HUES48 (cell line): Measurements from ENCODE around the gene C10orf71.

Source experiments
- H3K27ac ChIP-seq: one replicate; pipeline ENCODE4 v1.7.0; 2013; ENCODE audit warnings: low read depth, low read length, inconsistent platforms
- H3K27me3 ChIP-seq: 2 replicates; pipeline ENCODE4 v1.6.1; 2013; ENCODE audit warnings: mild to moderate bottlenecking, low read length; ENCODE audit not compliant: control insufficient read depth, insufficient read depth
- H3K36me3 ChIP-seq: 2 replicates; pipeline ENCODE4 v1.6.1; 2013; ENCODE audit warnings: low read length; ENCODE audit not compliant: control insufficient read depth, insufficient read depth
- H3K4me1 ChIP-seq: 2 replicates; pipeline ENCODE4 v1.6.1; 2013; ENCODE audit warnings: mild to moderate bottlenecking, low read length; ENCODE audit not compliant: control insufficient read depth, insufficient read depth
- H3K4me3 ChIP-seq: 2 replicates; pipeline ENCODE4 v1.5.1; 2013; ENCODE audit warnings: mild to moderate bottlenecking, low read depth, low read length
- H3K9ac ChIP-seq: 2 replicates; pipeline ENCODE4 v1.6.1; 2013; ENCODE audit warnings: mild to moderate bottlenecking, low read depth, low read length, moderate library complexity
- H3K9me3 ChIP-seq: 2 replicates; pipeline ENCODE4 v1.6.1; 2013; ENCODE audit warnings: low read length; ENCODE audit not compliant: control insufficient read depth, insufficient read depth

Gene C10orf71

GRCh38 chr10:49258350-49258683 is 40.7 kb upstream of the C10orf71 start:
- H3K27ac ChIP-seq = no peak overlapping the region
- no peak overlapping the region for H3K9ac ChIP-seq
- H3K27me3 ChIP-seq = no peaks in the 10 kb centered on the region
- peaks cover 8% of the 10 kb centered on the region; the same call in 1 of the 2 replicates for H3K4me1 ChIP-seq
- H3K36me3 ChIP-seq = no peaks in the 10 kb centered on the region
- no peak overlapping the region for H3K4me3 ChIP-seq
- H3K9me3 ChIP-seq = no peaks in the 10 kb centered on the region

- H3K4me1 ChIP-seq = no peaks in the 10 kb centered on the region
- no peak overlapping the region for H3K4me3 ChIP-seq
- H3K36me3 ChIP-seq = no peaks in the 10 kb centered on the region
- H3K27ac ChIP-seq = no peak overlapping the region
- H3K9me3 ChIP-seq = peaks cover 4% of the 10 kb centered on the region; the same call in 1 of the 2 replicates
- H3K9ac ChIP-seq = no peak overlapping the region
- H3K27me3 ChIP-seq = no peaks in the 10 kb centered on the region
Measured at GRCh38 chr10:49260644-49261296, 38.2 kb upstream of the C10orf71 start.

DNA sequence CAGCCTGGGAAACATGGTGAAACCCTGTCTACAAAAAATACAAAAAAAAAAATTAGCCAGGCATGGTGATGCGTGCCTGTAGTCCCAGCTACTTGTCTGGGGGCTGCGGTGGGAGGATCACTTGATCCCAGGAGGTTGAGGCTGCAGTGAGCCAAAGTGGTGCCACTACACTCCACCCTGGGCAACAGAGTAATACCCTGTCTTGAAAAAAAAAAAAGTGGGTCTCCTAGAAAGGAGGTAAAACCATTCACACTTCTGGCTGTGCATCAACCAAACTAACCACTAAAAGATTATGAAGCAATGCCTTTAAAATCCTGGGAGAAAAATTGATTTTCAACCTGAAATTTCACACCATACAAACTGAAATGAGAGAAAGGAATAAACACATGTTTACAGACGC is 35.4 kb upstream of the C10orf71 start:
- no peak overlapping the region for H3K9ac ChIP-seq
- no peaks in the 10 kb centered on the region for H3K4me1 ChIP-seq

GRCh38 chr10:49264177-49264677 is 34.7 kb upstream of the C10orf71 start:
- Histone ChIP-seq H3K9me3 (peaks cover 12% of the 10 kb centered on the region; the same call in 1 of the 2 replicates), H3K4me3 (no peak overlapping the region), H3K27ac (no peak overlapping the region), H3K4me1 (no peaks in the 10 kb centered on the region), H3K9ac (no peak overlapping the region), H3K36me3 (no peaks in the 10 kb centered on the region), H3K27me3 (no peaks in the 10 kb centered on the region)

More for the DNA sequence above, 35.4 kb upstream of the C10orf71 start:
- Histone ChIP-seq H3K9me3 (peaks cover 12% of the 10 kb centered on the region; the same call in 1 of the 2 replicates), H3K36me3 (no peaks in the 10 kb centered on the region), H3K27me3 (no peaks in the 10 kb centered on the region), H3K27ac (no peak overlapping the region), H3K4me3 (no peak overlapping the region)

DNA sequence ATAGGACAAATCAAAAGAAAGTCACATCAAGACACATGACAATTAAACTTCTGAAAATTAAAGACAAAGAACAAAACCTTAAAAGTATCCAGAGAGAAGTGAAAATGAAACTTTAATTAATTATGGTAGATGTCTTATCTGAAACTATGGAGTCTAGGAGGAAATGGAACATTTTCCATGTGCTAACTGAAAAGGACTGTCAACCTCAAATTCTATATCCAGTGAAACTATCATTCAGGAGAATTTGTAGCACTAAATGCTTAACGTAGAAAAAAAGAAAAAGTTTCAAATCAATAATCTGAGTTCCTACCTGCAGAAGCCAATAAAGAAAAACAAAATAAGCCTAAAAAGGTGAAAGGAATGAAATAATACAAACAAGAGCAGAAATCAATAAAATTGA is 33.1 kb upstream of the C10orf71 start:
- Histone ChIP-seq H3K9ac (no peak overlapping the region), H3K4me3 (no peak overlapping the region), H3K9me3 (peaks cover 12% of the 10 kb centered on the region; the same call in 1 of the 2 replicates), H3K36me3 (no peaks in the 10 kb centered on the region), H3K27me3 (no peaks in the 10 kb centered on the region), H3K4me1 (no peaks in the 10 kb centered on the region), H3K27ac (no peak overlapping the region)

- H3K36me3 ChIP-seq = no peaks in the 10 kb centered on the region
- no peaks in the 10 kb centered on the region for H3K27me3 ChIP-seq
- no peak overlapping the region for H3K9ac ChIP-seq
- H3K27ac ChIP-seq = no peak overlapping the region
- H3K4me1 ChIP-seq = no peaks in the 10 kb centered on the region
- peaks cover 12% of the 10 kb centered on the region; the same call in 1 of the 2 replicates for H3K9me3 ChIP-seq
- H3K4me3 ChIP-seq = no peak overlapping the region
Measured at GRCh38 chr10:49268185-49268584, 30.8 kb upstream of the C10orf71 start.

DNA sequence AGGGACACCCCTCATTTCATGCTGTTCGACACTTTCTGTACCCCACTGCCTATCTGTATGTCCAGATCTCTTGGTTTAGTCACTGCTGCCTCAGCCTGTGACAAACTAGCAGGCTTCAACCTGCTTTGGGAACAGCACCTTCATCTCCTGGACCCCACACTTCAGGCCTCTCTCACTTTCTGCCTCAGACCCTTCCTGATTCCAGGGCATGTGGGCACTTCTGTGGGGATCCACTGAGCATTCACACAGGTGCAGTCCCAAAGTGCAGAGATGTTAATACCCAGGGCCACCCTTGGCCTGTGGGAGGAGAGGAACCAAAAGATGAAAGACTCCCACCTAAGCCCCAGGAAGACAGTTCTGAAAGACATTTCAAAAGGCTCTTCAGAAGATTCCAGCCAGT is 29.4 kb upstream of the C10orf71 start:
- H3K27me3 ChIP-seq = no peaks in the 10 kb centered on the region
- no peak overlapping the region for H3K4me3 ChIP-seq
- no peaks in the 10 kb centered on the region for H3K36me3 ChIP-seq
- H3K4me1 ChIP-seq = no peaks in the 10 kb centered on the region
- no peak overlapping the region for H3K27ac ChIP-seq
- peaks cover 12% of the 10 kb centered on the region; the same call in 1 of the 2 replicates for H3K9me3 ChIP-seq
- no peak overlapping the region for H3K9ac ChIP-seq

DNA sequence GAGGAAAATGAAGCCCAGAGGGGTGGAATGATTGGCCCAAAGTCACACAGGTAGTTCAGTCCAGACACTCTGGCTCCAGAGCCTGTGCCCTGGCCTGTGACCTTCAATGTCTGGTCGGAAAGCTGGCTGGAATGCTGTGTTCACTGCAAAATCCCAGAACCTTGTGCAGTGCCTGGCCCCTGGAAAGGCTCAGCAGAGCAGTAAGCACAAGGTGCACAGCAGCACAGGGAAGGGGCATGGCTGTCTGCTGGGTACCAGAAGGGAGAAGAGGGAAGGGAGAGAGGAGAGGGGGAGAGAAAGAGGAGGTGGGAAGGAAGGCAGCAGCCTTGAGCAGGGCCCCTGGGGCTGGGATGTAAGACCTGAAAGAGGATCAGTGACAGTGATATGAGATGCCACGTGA is 28.4 kb upstream of the C10orf71 start:
- Histone ChIP-seq H3K36me3 (no peaks in the 10 kb centered on the region), H3K9ac (no peak overlapping the region), H3K27me3 (no peaks in the 10 kb centered on the region)

DNA sequence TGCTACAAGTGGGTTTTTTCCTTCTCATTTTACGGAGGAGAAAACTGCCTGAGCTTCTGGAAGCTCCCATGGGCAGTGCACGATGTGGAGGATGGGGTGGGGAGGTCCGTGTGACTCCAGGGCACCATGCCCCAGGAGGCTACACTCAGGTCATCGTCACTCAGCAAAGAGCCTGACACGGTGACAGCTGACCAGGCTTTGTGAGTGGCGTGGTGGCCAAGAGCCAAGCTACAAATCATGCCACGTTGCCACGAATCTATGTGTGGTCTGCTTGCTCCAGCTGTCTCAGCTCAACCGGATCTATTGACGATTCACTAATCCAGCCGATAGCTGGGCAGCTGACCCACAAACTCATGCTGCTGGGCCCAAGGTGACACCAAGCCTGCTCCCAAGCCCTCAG is 27.6 kb upstream of the C10orf71 start:
- H3K9me3 ChIP-seq = peaks cover 8% of the 10 kb centered on the region; the same call in 1 of the 2 replicates
- no peak overlapping the region for H3K27ac ChIP-seq
- H3K4me1 ChIP-seq = no peaks in the 10 kb centered on the region
- no peaks in the 10 kb centered on the region for H3K27me3 ChIP-seq
- no peak overlapping the region for H3K4me3 ChIP-seq
- no peaks in the 10 kb centered on the region for H3K36me3 ChIP-seq
- no peak overlapping the region for H3K9ac ChIP-seq

More for the DNA sequence above, 28.4 kb upstream of the C10orf71 start:
- H3K27ac ChIP-seq = no peak overlapping the region
- H3K4me1 ChIP-seq = no peaks in the 10 kb centered on the region
- H3K9me3 ChIP-seq = peaks cover 10% of the 10 kb centered on the region; the same call in 1 of the 2 replicates
- H3K4me3 ChIP-seq = no peak overlapping the region

GRCh38 chr10:49272251-49273081 is 26.5 kb upstream of the C10orf71 start:
- no peaks in the 10 kb centered on the region for H3K4me1 ChIP-seq
- no peak overlapping the region for H3K4me3 ChIP-seq
- no peaks in the 10 kb centered on the region for H3K27me3 ChIP-seq
- peaks cover 4% of the 10 kb centered on the region; the same call in 1 of the 2 replicates for H3K9me3 ChIP-seq
- no peak overlapping the region for H3K27ac ChIP-seq
- no peak overlapping the region for H3K9ac ChIP-seq
- H3K36me3 ChIP-seq = no peaks in the 10 kb centered on the region

DNA sequence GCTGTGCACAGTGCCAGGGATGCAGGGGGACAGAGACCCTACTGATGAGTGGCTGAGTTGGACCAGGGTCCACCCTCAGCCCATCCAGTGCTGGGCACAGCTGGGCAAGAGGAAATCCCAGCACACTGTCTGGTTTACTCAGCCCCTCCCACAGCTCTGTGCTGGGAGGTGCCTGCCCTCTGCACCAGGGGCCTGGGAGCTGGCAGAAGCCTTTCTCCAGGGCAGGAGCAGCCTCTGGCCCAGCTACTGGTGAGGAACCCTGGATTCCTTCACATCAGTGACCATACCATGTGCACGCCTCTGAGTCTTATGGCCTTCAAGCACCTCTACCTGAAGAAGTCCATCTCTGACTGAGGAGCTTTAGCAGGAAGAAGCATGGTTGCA is 25.9 kb upstream of the C10orf71 start:
- H3K4me3 ChIP-seq = no peak overlapping the region
- no peaks in the 10 kb centered on the region for H3K9me3 ChIP-seq
- no peaks in the 10 kb centered on the region for H3K27me3 ChIP-seq
- no peak overlapping the region for H3K9ac ChIP-seq
- no peak overlapping the region for H3K27ac ChIP-seq
- H3K36me3 ChIP-seq = no peaks in the 10 kb centered on the region
- H3K4me1 ChIP-seq = no peaks in the 10 kb centered on the region
